Measurements from ENCODE around the gene VAMP2.

VAMP2 gene

GRCh38 chr17:8148560-8148959 is 14.2 kb downstream of the VAMP2 start:
- CTCF ChIA-PET = interaction anchor here (0.7 to 3.8 kb wide), 4 partner anchors 9 to 111 kb away, joined by 3 to 19 read pairs (median 8); no protein-coding TSS in a partner anchor
- TF ChIP-seq ZNF140 (tag by site-specific recombination; IDR thresholded peaks at IDR 0.05) (no peak), PRDM2 (tag by site-specific recombination; IDR thresholded peaks at IDR 0.05; ENCODE audit: borderline replicate concordance) (no peak), ZNF155 (tag by site-specific recombination; IDR thresholded peaks at IDR 0.05) (no peak), ZNF561 (tag by site-specific recombination; IDR thresholded peaks at IDR 0.05; ENCODE audit: borderline replicate concordance) (no peak), ZNF37A (tag by site-specific recombination; IDR thresholded peaks at IDR 0.05) (no peak), TRIM28 (IDR thresholded peaks at IDR 0.05; ENCODE audit: borderline replicate concordance, low read length) (no peak), ZNF112 (tag by site-specific recombination; IDR thresholded peaks at IDR 0.05) (no peak), ZNF354C (tag by site-specific recombination; IDR thresholded peaks at IDR 0.05; ENCODE audit: borderline replicate concordance, low read depth) (no peak), OVOL3 (tag by site-specific recombination; IDR thresholded peaks at IDR 0.05) (no peak), ZNF785 (tag by site-specific recombination; IDR thresholded peaks at IDR 0.05) (no peak), ZNF362 (tag by site-specific recombination; IDR thresholded peaks at IDR 0.05) (no peak), ATF2 (tag by site-specific recombination; IDR thresholded peaks at IDR 0.05; ENCODE audit: low read depth) (no peak), HOXC10 (CRISPR knock-in tag; IDR thresholded peaks at IDR 0.05) (no peak), ZNF157 (tag by site-specific recombination; IDR thresholded peaks at IDR 0.05) (no peak), REPIN1 (tag by site-specific recombination; IDR thresholded peaks at IDR 0.05; ENCODE audit: low read depth) (no peak), ZSCAN5A (tag by site-specific recombination; IDR thresholded peaks at IDR 0.05) (no peak), SALL2 (tag by site-specific recombination; IDR thresholded peaks at IDR 0.05; ENCODE audit: borderline replicate concordance) (no peak), ZNF121 (tag by site-specific recombination; IDR thresholded peaks at IDR 0.05) (no peak), ZNF366 (tag by site-specific recombination; conservative IDR thresholded peaks at IDR 0.05) (no peak), SP7 (tag by site-specific recombination; IDR thresholded peaks at IDR 0.05) (no peak)
- Histone ChIP-seq H3K4me3 (ENCODE audit: low read depth, low read length) (no peak overlapping the region), H3K4me1 (ENCODE audit: control insufficient read depth, insufficient read depth, low read length) (peaks cover 7% of the 10 kb centered on the region), H3K36me3 (ENCODE audit: control insufficient read depth in 2 of 2, insufficient read depth in 1 of 2, low read length in 2 of 2) (peaks cover 0 to 66% of the 10 kb centered on the region in 2 experiments; a peak in 1 of 3 replicates), H3K9me3 (ENCODE audit: control insufficient read depth, insufficient read depth, low read depth, low read length) (no peaks in the 10 kb centered on the region), H3K27ac (ENCODE audit: extremely low read depth, low read depth, low read length) (no peak overlapping the region)
- POLR2A ChIA-PET = no interaction called here

Data from HEK293 (cell line).